HL-60 (cell line): ENCODE results near the gene TMEM100.

Experiments
- DNase-seq, 2 experiments: peaks; one replicate each; pipeline ENCODE4 v3.0.0-alpha.2; 2010 to 2020; ENCODE audit warnings: low read depth in 1 of 2, low spot score in 1 of 2
- H3K27ac ChIP-seq: fragments of 250-450 bp; sonication (Bioruptor Pico); replicated peaks from 2 replicates; pipeline ENCODE4 v1.5.1; 2020; ENCODE audit warnings: mild to moderate bottlenecking, moderate library complexity
- H3K27me3 ChIP-seq: fragments of 250-450 bp; sonication (Bioruptor Pico); 2 replicates; pipeline ENCODE4 v1.5.1; 2021; ENCODE audit warnings: mild to moderate bottlenecking, moderate library complexity; ENCODE audit not compliant: insufficient read depth, poor library complexity, severe bottlenecking
- H3K4me3 ChIP-seq: replicated peaks from 2 replicates; pipeline ENCODE4 v1.5.1; 2011; ENCODE audit warnings: mild to moderate bottlenecking, control low read depth, low read length; ENCODE audit not compliant: insufficient read depth
- CTCF ChIP-seq: IDR thresholded peaks from one replicate; pipeline ENCODE4 v1.5.1; 2011; ENCODE audit warnings: low read length, control low read depth, inconsistent platforms; ENCODE audit not compliant: insufficient read depth
- GABPA ChIP-seq: IDR thresholded peaks from 2 replicates; pipeline ENCODE4 v1.6.1; 2012; ENCODE audit warnings: low read depth
- POLR2AphosphoS5 ChIP-seq: IDR thresholded peaks from 2 replicates; pipeline ENCODE4 v1.6.1; 2012; ENCODE audit warnings: low read depth
- REST ChIP-seq: IDR thresholded peaks from 2 replicates; pipeline ENCODE4 v1.6.1; 2012; ENCODE audit warnings: low read depth; ENCODE audit not compliant: insufficient replicate concordance
- SPI1 ChIP-seq: IDR thresholded peaks from 2 replicates; pipeline ENCODE4 v1.6.1; 2012; ENCODE audit warnings: low read depth, mild to moderate bottlenecking, borderline replicate concordance

The TMEM100 gene

DNA sequence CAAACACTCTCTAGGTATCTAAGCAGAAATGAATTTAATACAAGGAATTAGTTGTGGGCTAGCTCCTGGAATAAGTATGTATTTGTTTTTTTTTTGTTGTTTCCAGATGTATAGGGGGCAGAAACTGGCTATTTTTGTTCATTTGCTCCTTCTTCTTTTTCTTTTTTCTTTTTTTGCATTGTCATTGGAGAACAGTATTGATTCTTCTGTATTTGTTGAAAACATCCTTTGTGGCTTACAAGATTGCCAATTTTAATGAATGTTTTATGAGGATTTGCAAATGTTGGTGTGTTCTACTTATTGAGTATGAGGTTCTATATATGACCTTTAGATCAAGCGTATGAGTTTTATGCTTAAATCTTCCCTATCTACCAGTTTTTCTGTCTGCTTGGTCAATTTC, 22.6 kb upstream of the TMEM100 start:
- no peak for DNase-seq
- TF ChIP-seq GABPA (no peak), REST (no peak), CTCF (no peak), SPI1 (no peak), POLR2AphosphoS5 (no peak)
- H3K27ac ChIP-seq = no peak overlapping the region

GRCh38 chr17:55743103-55743679, 20.5 kb upstream of the TMEM100 start:
- H3K27ac ChIP-seq = no peak overlapping the region
- no peak overlapping the region for H3K4me3 ChIP-seq
- TF ChIP-seq GABPA (no peak), SPI1 (no peak), POLR2AphosphoS5 (no peak), REST (no peak), CTCF (no peak)
- H3K27me3 ChIP-seq = no peaks in the 10 kb centered on the region
- no peak for DNase-seq

More for the DNA sequence above, 22.6 kb upstream of the TMEM100 start:
- no peak overlapping the region for H3K4me3 ChIP-seq
- H3K27me3 ChIP-seq = no peaks in the 10 kb centered on the region

DNA sequence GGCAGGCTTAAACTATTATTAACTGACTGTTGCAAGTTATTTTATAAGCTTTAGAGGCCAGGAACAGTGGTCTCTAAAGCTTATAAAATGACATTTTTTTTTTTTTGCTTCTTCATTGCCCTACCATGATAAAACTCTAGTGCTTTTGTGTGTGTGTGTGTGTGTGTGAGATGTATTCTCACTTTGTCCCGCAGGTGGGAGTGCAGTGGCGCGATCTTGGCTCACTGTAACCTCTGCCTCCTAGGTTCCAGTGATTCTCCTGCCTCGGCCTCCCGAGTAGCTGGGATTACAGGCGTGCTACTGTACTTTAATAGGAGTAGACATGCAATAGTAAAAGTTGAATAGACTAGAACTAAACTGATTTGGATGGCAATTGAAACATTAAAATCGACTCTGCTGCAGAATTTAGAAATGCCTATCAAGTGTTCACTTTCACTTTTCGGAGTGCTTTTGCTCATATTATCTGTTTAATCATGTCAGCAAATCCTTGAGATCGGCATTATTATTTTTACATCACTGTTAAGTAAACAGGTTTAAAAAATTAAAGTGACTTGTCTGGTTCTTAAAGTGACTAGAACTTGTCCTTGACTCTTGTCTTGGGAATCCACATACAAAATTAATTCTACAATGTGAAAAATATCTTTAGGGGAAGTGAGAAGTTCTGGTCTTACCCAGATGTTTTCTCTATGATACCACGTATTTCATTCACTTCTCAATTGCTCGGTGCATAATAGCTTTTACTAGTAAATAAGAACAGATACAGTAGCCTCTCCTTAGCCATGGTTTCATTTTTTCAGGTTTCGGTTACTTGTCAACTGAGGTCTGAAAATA, 19.8 kb upstream of the TMEM100 start:
- no peak for DNase-seq
- Histone ChIP-seq H3K27ac (no peak overlapping the region), H3K4me3 (no peak overlapping the region), H3K27me3 (no peaks in the 10 kb centered on the region)
- TF ChIP-seq POLR2AphosphoS5 (no peak), REST (no peak), SPI1 (no peak), CTCF (no peak), GABPA (no peak)
